Activated T-cell treated with anti-CD3 and anti-CD28 coated beads, Interleukin-2, amount 50 U/mL, for 24 hours (primary cell): ENCODE measurements around the gene GSPT1.
"Not testable (repeated sequence)": the region's sequence is repeated elsewhere in the genome, so short reads cannot be mapped to it uniquely, and the experiment has no call there.

Experiments used
- DNase-seq: peaks from one replicate; pipeline ENCODE4 v3.0.0-alpha.2; 2020
- H3K27ac Mint-ChIP-seq: 2 replicates; pipeline ENCODE4 v1.8.0; 2020; ENCODE audit warnings: mild to moderate bottlenecking, mixed read lengths
- H3K27me3 Mint-ChIP-seq: 2 replicates; pipeline ENCODE4 v1.8.0; 2020; ENCODE audit warnings: mixed read lengths
- H3K36me3 Mint-ChIP-seq: 2 replicates; pipeline ENCODE4 v1.8.0; 2020; ENCODE audit warnings: low read depth, mixed read lengths
- H3K4me1 Mint-ChIP-seq: 2 replicates; pipeline ENCODE4 v1.8.0; 2020; ENCODE audit warnings: low read depth, mixed read lengths
- H3K4me3 Mint-ChIP-seq: 2 replicates; pipeline ENCODE4 v1.8.0; 2020; ENCODE audit warnings: mild to moderate bottlenecking, moderate library complexity, mixed read lengths
- H3K9me3 Mint-ChIP-seq: 2 replicates; pipeline ENCODE4 v1.8.0; 2020; ENCODE audit warnings: mixed read lengths

The GSPT1 gene

GRCh38 chr16:11851294-11852091 is 64.3 kb downstream of the GSPT1 start, which contains the start of gene RSL1D1:
RSL1D1 (minus strand) TSS chr16:11851542; CDS start chr16:11851512, 30 bp downstream.
- Mint-ChIP-seq H3K27me3 (no peaks in the 10 kb centered on the region), H3K9me3 (no peaks in the 10 kb centered on the region), H3K36me3 (peaks cover 80% of the 10 kb centered on the region), H3K4me3 (peak within 1 kb of the TSS; percentile 100), H3K4me1 (peaks cover 61% of the 10 kb centered on the region), H3K27ac (peak within 1 kb of the TSS; percentile 97)
- peak; percentile 98 for DNase-seq

- H3K36me3 Mint-ChIP-seq, result peaks cover 84% of the 10 kb centered on the region
- peaks cover 56% of the 10 kb centered on the region for H3K4me1 Mint-ChIP-seq
- H3K27ac Mint-ChIP-seq, result peak overlapping the region; percentile 87
- no peaks in the 10 kb centered on the region for H3K9me3 Mint-ChIP-seq
- DNase-seq, result no peak
- H3K27me3 Mint-ChIP-seq, result no peaks in the 10 kb centered on the region
- peak overlapping the region; percentile 76 for H3K4me3 Mint-ChIP-seq
Measured at GRCh38 chr16:11848842-11849241, 66.9 kb downstream of the GSPT1 start.

GRCh38 chr16:11844499-11844898 is 71.3 kb downstream of the GSPT1 start:
- no peak for DNase-seq
- Mint-ChIP-seq H3K4me3 (no peak overlapping the region), H3K27ac (peak overlapping the region; percentile 73), H3K36me3 (peaks cover 95% of the 10 kb centered on the region), H3K27me3 (no peaks in the 10 kb centered on the region), H3K4me1 (peaks cover 40% of the 10 kb centered on the region), H3K9me3 (no peaks in the 10 kb centered on the region)

- Mint-ChIP-seq H3K27ac (no peak overlapping the region), H3K36me3 (peaks cover 96% of the 10 kb centered on the region), H3K4me1 (peaks cover 34% of the 10 kb centered on the region), H3K9me3 (no peaks in the 10 kb centered on the region), H3K4me3 (no peak overlapping the region), H3K27me3 (no peaks in the 10 kb centered on the region)
- DNase-seq, result no peak
Measured at GRCh38 chr16:11843861-11844260, 71.9 kb downstream of the GSPT1 start.

GRCh38 chr16:11843206-11843605 is 72.5 kb downstream of the GSPT1 start:
- Mint-ChIP-seq H3K36me3 (peaks cover 96% of the 10 kb centered on the region), H3K4me1 (peaks cover 27% of the 10 kb centered on the region), H3K9me3 (no peaks in the 10 kb centered on the region), H3K4me3 (no peak overlapping the region), H3K27ac (no peak overlapping the region), H3K27me3 (no peaks in the 10 kb centered on the region)
- no peak for DNase-seq

- peaks cover 13% of the 10 kb centered on the region for H3K4me1 Mint-ChIP-seq
- H3K4me3 Mint-ChIP-seq, result no peak overlapping the region
- no peak for DNase-seq
- no peaks in the 10 kb centered on the region for H3K27me3 Mint-ChIP-seq
- no peaks in the 10 kb centered on the region for H3K9me3 Mint-ChIP-seq
- H3K36me3 Mint-ChIP-seq, result peaks cover 97% of the 10 kb centered on the region
- H3K27ac Mint-ChIP-seq, result no peak overlapping the region
Measured at GRCh38 chr16:11841026-11841425, 74.7 kb downstream of the GSPT1 start.

GRCh38 chr16:11836650-11837244 is 79.0 kb downstream of the GSPT1 start:
- H3K27ac Mint-ChIP-seq, result no peak overlapping the region
- H3K27me3 Mint-ChIP-seq, result no peaks in the 10 kb centered on the region
- H3K9me3 Mint-ChIP-seq, result no peaks in the 10 kb centered on the region
- DNase-seq, result no peak
- no peak overlapping the region for H3K4me3 Mint-ChIP-seq
- H3K4me1 Mint-ChIP-seq, result no peaks in the 10 kb centered on the region
- peaks cover 61% of the 10 kb centered on the region for H3K36me3 Mint-ChIP-seq

GRCh38 chr16:11835891-11836649 is 79.7 kb downstream of the GSPT1 start:
- no peak for DNase-seq
- Mint-ChIP-seq H3K4me1 (no peaks in the 10 kb centered on the region), H3K27me3 (no peaks in the 10 kb centered on the region), H3K9me3 (no peaks in the 10 kb centered on the region), H3K36me3 (peaks cover 54% of the 10 kb centered on the region), H3K27ac (no peak overlapping the region), H3K4me3 (no peak overlapping the region)

- Mint-ChIP-seq H3K36me3 (peaks cover 47% of the 10 kb centered on the region), H3K27me3 (no peaks in the 10 kb centered on the region), H3K9me3 (no peaks in the 10 kb centered on the region), H3K4me1 (no peaks in the 10 kb centered on the region), H3K27ac (no peak overlapping the region), H3K4me3 (no peak overlapping the region)
- DNase-seq, result no peak
Measured at GRCh38 chr16:11835309-11835708, 80.4 kb downstream of the GSPT1 start.

GRCh38 chr16:11833951-11834695 is 81.6 kb downstream of the GSPT1 start:
- Mint-ChIP-seq H3K4me3 (no peak overlapping the region), H3K4me1 (no peaks in the 10 kb centered on the region), H3K27me3 (no peaks in the 10 kb centered on the region), H3K9me3 (no peaks in the 10 kb centered on the region), H3K27ac (no peak overlapping the region), H3K36me3 (peaks cover 35% of the 10 kb centered on the region)
- DNase-seq, result no peak

- Mint-ChIP-seq H3K27me3 (no peaks in the 10 kb centered on the region), H3K36me3 (no peaks in the 10 kb centered on the region), H3K27ac (no peak overlapping the region), H3K4me3 (no peak overlapping the region), H3K9me3 (no peaks in the 10 kb centered on the region), H3K4me1 (no peaks in the 10 kb centered on the region)
- no peak for DNase-seq
Measured at GRCh38 chr16:11828696-11829095, 87.1 kb downstream of the GSPT1 start.

GRCh38 chr16:11825520-11826165 is 90.1 kb downstream of the GSPT1 start:
- H3K9me3 Mint-ChIP-seq, H3K27ac Mint-ChIP-seq, H3K4me1 Mint-ChIP-seq, H3K4me3 Mint-ChIP-seq, H3K27me3 Mint-ChIP-seq, H3K36me3 Mint-ChIP-seq, DNase-seq: not testable (repeated sequence)

- H3K4me3 Mint-ChIP-seq, result no peak overlapping the region
- no peak for DNase-seq
- H3K4me1 Mint-ChIP-seq, result no peaks in the 10 kb centered on the region
- no peaks in the 10 kb centered on the region for H3K36me3 Mint-ChIP-seq
- H3K27me3 Mint-ChIP-seq, result no peaks in the 10 kb centered on the region
- no peaks in the 10 kb centered on the region for H3K9me3 Mint-ChIP-seq
- no peak overlapping the region for H3K27ac Mint-ChIP-seq
Measured at GRCh38 chr16:11824362-11824761, 91.4 kb downstream of the GSPT1 start.

GRCh38 chr16:11823645-11824044 is 92.1 kb downstream of the GSPT1 start:
- not testable (repeated sequence) for H3K9me3 Mint-ChIP-seq, H3K27ac Mint-ChIP-seq, H3K36me3 Mint-ChIP-seq, H3K4me3 Mint-ChIP-seq, H3K4me1 Mint-ChIP-seq, DNase-seq, H3K27me3 Mint-ChIP-seq
